ENCODE results near the gene TFR2. TPM values are rescaled to one million over a fixed set of nuclear protein-coding genes. Genes with fewer than 3 reads are reported as not detected.

Gene TFR2
- total and polyA plus RNA-seq, 2 donors (not counting 1 experiment from before 2014, with no cell fraction given): 0.16 TPM; not detected in 1

- TF ChIP-seq, protein P1, sequence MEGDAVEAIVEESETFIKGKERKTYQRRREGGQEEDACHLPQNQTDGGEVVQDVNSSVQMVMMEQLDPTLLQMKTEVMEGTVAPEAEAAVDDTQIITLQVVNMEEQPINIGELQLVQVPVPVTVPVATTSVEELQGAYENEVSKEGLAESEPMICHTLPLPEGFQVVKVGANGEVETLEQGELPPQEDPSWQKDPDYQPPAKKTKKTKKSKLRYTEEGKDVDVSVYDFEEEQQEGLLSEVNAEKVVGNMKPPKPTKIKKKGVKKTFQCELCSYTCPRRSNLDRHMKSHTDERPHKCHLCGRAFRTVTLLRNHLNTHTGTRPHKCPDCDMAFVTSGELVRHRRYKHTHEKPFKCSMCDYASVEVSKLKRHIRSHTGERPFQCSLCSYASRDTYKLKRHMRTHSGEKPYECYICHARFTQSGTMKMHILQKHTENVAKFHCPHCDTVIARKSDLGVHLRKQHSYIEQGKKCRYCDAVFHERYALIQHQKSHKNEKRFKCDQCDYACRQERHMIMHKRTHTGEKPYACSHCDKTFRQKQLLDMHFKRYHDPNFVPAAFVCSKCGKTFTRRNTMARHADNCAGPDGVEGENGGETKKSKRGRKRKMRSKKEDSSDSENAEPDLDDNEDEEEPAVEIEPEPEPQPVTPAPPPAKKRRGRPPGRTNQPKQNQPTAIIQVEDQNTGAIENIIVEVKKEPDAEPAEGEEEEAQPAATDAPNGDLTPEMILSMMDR (conservative IDR thresholded peaks at IDR 0.05 in 1 of 2, IDR thresholded peaks at IDR 0.05 in 1 of 2; ENCODE audit: low read depth in 1 of 2, low read length in 2 of 2): no peak
- no peak for TF ChIP-seq EZH2 (IDR thresholded peaks at IDR 0.05; ENCODE audit: low read length, missing control alignments)
- H3K36me3 ChIP-seq (ENCODE audit: control insufficient read depth, insufficient read depth, low read length): peaks cover 45% of the 10 kb centered on the region
- DNase-seq (ENCODE audit: low read depth in 2 of 2): no peak
- H3K9ac ChIP-seq (ENCODE audit: insufficient read depth, low read length): no peak overlapping the region
- no peaks in the 10 kb centered on the region for H3K9me3 ChIP-seq (ENCODE audit: control insufficient read depth, insufficient read depth, low read depth, low read length)
- no peaks in the 10 kb centered on the region for H3K27me3 ChIP-seq (ENCODE audit: control insufficient read depth, insufficient read depth, low read length)
- H4K20me1 ChIP-seq (ENCODE audit: control insufficient read depth, extremely low read depth, insufficient read depth, low read length): no peaks in the 10 kb centered on the region
- no peak overlapping the region for H3K4me3 ChIP-seq (replicated peaks in 1 of 4; ENCODE audit: control extremely low read depth in 1 of 4, insufficient read depth in 1 of 4, low read depth in 3 of 4, low read length in 4 of 4)
- H3K4me2 ChIP-seq (ENCODE audit: extremely low read depth, insufficient read depth, low read length): no peak overlapping the region
- peaks cover 8% of the 10 kb centered on the region for H3K4me1 ChIP-seq (ENCODE audit: control insufficient read depth, extremely low read depth, insufficient read depth, low read length)
- H3K27ac ChIP-seq (ENCODE audit: insufficient read depth, low read length): no peak overlapping the region
- H3K79me2 ChIP-seq (ENCODE audit: control insufficient read depth, insufficient read depth, low read length): peaks cover 29% of the 10 kb centered on the region
- H2AFZ ChIP-seq (ENCODE audit: low read length): no peak overlapping the region
These were observed 45.0 kb upstream of the TFR2 start for GRCh38 chr7:100686201-100686821.

DNA sequence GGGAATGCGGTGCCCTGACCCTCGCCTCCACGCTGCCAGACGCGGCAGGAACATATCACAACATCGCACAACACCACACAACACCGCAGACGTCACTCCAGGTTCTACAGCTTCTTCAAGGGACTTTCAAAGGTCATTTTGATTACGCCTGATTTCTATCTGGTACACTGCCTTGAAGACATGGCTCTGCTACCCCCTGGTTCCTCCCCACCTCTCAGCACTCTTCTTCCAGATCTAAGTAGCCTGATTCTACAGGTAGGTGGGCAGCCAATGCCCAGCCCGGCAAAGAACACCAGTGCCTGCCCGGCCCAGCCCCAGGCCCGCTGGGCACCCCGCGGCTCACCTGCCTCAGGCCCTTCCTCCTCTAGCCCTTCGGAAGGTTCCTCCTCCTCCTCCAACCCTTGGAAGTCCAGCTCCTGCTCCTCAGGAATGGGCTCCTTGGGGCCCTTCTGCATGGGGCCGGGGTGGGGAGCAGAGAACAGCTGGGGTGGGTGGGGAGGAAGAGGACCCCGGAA is 44.3 kb upstream of the TFR2 start:
- Histone ChIP-seq H3K27me3 (ENCODE audit: control insufficient read depth, insufficient read depth, low read length) (no peaks in the 10 kb centered on the region), H3K79me2 (ENCODE audit: control insufficient read depth, insufficient read depth, low read length) (peaks cover 23% of the 10 kb centered on the region), H3K27ac (ENCODE audit: insufficient read depth, low read length) (no peak overlapping the region), H4K20me1 (ENCODE audit: control insufficient read depth, extremely low read depth, insufficient read depth, low read length) (no peaks in the 10 kb centered on the region), H3K4me1 (ENCODE audit: control insufficient read depth, extremely low read depth, insufficient read depth, low read length) (peaks cover 8% of the 10 kb centered on the region), H3K9ac (ENCODE audit: insufficient read depth, low read length) (no peak overlapping the region), H3K36me3 (ENCODE audit: control insufficient read depth, insufficient read depth, low read length) (peaks cover 46% of the 10 kb centered on the region), H3K4me3 (replicated peaks in 1 of 4; ENCODE audit: control extremely low read depth in 1 of 4, insufficient read depth in 1 of 4, low read depth in 3 of 4, low read length in 4 of 4) (no peak overlapping the region), H3K9me3 (ENCODE audit: control insufficient read depth, insufficient read depth, low read depth, low read length) (no peaks in the 10 kb centered on the region), H3K4me2 (ENCODE audit: extremely low read depth, insufficient read depth, low read length) (no peak overlapping the region), H2AFZ (ENCODE audit: low read length) (no peak overlapping the region)
- TF ChIP-seq, protein P1 (conservative IDR thresholded peaks at IDR 0.05 in 1 of 2, IDR thresholded peaks at IDR 0.05 in 1 of 2; ENCODE audit: low read depth in 1 of 2, low read length in 2 of 2): no peak
- no peak for TF ChIP-seq EZH2 (IDR thresholded peaks at IDR 0.05; ENCODE audit: low read length, missing control alignments)
- DNase-seq (ENCODE audit: low read depth in 2 of 2): no peak

- TF ChIP-seq, protein P1 (conservative IDR thresholded peaks at IDR 0.05 in 1 of 2, IDR thresholded peaks at IDR 0.05 in 1 of 2; ENCODE audit: low read depth in 1 of 2, low read length in 2 of 2): no peak
- no peak for TF ChIP-seq EZH2 (IDR thresholded peaks at IDR 0.05; ENCODE audit: low read length, missing control alignments)
- peaks cover 46% of the 10 kb centered on the region for H3K36me3 ChIP-seq (ENCODE audit: control insufficient read depth, insufficient read depth, low read length)
These were observed 43.8 kb upstream of the TFR2 start for GRCh38 chr7:100685049-100685605.

More at GRCh38 chr7:100685049-100685605, 43.8 kb upstream of the TFR2 start:
- Histone ChIP-seq H3K4me1 (ENCODE audit: control insufficient read depth, extremely low read depth, insufficient read depth, low read length) (peaks cover 12% of the 10 kb centered on the region), H3K9me3 (ENCODE audit: control insufficient read depth, insufficient read depth, low read depth, low read length) (no peaks in the 10 kb centered on the region), H4K20me1 (ENCODE audit: control insufficient read depth, extremely low read depth, insufficient read depth, low read length) (no peaks in the 10 kb centered on the region), H3K9ac (ENCODE audit: insufficient read depth, low read length) (no peak overlapping the region), H3K4me2 (ENCODE audit: extremely low read depth, insufficient read depth, low read length) (no peak overlapping the region), H3K27me3 (ENCODE audit: control insufficient read depth, insufficient read depth, low read length) (no peaks in the 10 kb centered on the region), H2AFZ (ENCODE audit: low read length) (no peak overlapping the region), H3K27ac (ENCODE audit: insufficient read depth, low read length) (no peak overlapping the region), H3K4me3 (replicated peaks in 1 of 4; ENCODE audit: control extremely low read depth in 1 of 4, insufficient read depth in 1 of 4, low read depth in 3 of 4, low read length in 4 of 4) (no peak overlapping the region), H3K79me2 (ENCODE audit: control insufficient read depth, insufficient read depth, low read length) (peaks cover 19% of the 10 kb centered on the region)
- DNase-seq (ENCODE audit: low read depth in 2 of 2): no peak

Measured in fibroblast of lung (primary cell).